ES-I3 (cell line): ENCODE data around the gene TRIP4.
"Not testable (repeated sequence)": the region's sequence is repeated elsewhere in the genome, so short reads cannot be mapped to it uniquely, and the experiment has no call there.

Experiments
- H3K36me3 ChIP-seq: 2 replicates; pipeline ENCODE4 v1.6.1; 2013; ENCODE audit warnings: mild to moderate bottlenecking, low read length, control low read depth, moderate library complexity; ENCODE audit not compliant: insufficient read depth
- H3K4me1 ChIP-seq: 2 replicates; pipeline ENCODE4 v1.6.1; 2013; ENCODE audit warnings: mild to moderate bottlenecking, control low read depth, low read length; ENCODE audit not compliant: insufficient read depth
- H3K9ac ChIP-seq: 2 replicates; pipeline ENCODE4 v1.6.1; 2013; ENCODE audit warnings: low read depth, mild to moderate bottlenecking, low read length, moderate library complexity
- H3K9me3 ChIP-seq: 2 replicates; pipeline ENCODE4 v1.6.1; 2013; ENCODE audit warnings: mild to moderate bottlenecking, low read length, moderate library complexity; ENCODE audit not compliant: control insufficient read depth, insufficient read depth

TRIP4 gene

DNA sequence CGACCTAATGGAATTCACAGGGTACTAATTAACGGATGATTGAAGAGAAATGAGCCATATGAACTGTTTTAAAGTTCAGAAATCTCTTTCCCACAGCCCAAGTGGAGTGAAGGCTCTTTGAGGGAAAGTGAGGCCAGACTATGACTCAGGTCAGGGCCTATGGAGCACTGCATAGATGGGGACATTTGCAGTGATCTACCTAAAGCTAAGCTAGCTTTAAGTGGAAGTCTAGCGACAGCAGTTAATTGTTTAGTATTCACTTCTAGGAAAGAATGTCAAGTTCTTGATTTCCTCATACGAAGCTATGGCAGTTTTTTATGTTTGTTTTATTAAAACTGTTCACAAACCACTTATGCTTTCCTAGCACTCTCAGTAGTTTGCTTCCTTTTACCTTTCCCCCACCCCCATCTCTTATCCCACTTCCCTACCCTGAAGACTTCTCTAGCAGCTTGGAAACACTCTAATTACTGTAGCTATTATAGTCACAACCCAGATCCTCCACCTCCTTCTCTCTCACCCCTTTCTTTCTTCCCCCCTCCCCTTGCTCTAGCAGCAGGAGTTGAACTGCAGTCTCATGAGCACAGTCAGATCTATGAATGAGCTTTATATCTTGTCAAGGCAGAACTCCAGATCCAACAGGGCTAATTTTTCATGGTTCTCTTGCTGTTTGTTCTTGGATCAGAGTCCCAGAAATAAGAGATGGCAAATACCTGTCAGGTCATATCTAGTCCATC, 78.9 kb downstream of the TRIP4 start:
- Histone ChIP-seq H3K9me3 (no peaks in the 10 kb centered on the region), H3K9ac (no peak overlapping the region), H3K4me1 (peaks cover 29% of the 10 kb centered on the region), H3K36me3 (no peaks in the 10 kb centered on the region)

DNA sequence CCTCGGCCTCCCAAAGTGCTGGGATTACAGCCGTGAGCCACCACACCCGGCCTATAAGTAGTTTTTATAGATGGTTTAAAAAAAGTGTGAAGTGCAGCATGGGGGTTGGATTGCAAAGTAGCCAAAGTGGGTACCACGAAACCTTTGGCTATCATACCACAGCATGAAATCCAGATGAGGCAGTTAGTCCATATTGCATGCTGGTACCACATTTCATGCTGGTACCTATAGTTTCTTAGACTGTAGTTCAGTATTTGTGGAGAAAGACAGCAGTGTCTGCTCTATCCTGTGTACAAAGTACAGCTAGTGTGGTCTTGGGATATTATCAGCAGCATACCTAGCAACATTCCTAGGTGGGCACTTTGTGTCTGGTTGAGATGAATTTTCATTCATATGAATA, 84.5 kb downstream of the TRIP4 start:
- Histone ChIP-seq H3K9ac (no peak overlapping the region), H3K36me3 (no peaks in the 10 kb centered on the region; the same call in 1 of the 2 replicates), H3K9me3 (no peaks in the 10 kb centered on the region), H3K4me1 (no peaks in the 10 kb centered on the region; the same call in 1 of the 2 replicates)

DNA sequence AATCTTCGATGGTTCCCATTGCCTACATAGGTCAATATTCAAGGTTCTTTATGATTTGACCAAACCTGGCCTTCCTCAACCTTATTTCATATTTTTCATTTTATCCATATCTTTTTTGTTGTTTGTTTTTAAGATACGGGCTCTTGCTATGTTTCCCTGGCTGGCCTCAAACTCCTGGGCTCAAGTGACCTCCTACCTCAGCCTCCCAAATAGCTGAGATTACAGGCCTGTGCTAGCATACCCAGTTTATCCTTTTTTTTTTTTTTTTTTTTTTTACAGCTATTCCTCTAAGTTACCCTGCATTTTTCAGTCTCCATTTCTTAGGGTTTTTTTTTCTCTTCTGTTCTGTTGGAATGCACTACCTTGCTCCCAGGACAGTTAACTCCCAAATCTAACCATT, 87.2 kb downstream of the TRIP4 start:
- no peaks in the 10 kb centered on the region; the same call in 1 of the 2 replicates for H3K36me3 ChIP-seq
- no peaks in the 10 kb centered on the region for H3K9me3 ChIP-seq
- no peak overlapping the region for H3K9ac ChIP-seq
- no peaks in the 10 kb centered on the region; the same call in 1 of the 2 replicates for H3K4me1 ChIP-seq

DNA sequence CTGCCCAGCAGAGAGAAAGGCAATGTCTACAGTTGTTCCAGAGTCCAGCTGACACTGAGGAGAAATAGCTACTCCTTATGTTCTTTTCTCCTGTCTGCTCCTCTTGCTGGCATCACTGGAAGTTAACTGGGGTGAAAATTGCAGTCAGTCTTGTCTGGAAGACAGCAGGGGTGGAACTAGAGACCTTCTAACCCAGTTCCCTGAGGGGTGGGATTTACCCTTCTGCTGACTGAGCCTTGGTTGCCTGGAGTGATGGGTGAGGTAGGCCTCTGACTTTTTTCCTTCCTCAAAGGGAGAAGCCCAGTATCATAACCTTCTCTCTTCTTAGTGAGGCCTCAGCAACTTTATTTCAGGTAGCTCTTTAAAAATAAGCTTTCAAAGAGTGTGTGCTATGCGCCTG, 88.9 kb downstream of the TRIP4 start:
- Histone ChIP-seq H3K36me3 (no peaks in the 10 kb centered on the region; the same call in 1 of the 2 replicates), H3K4me1 (no peaks in the 10 kb centered on the region; the same call in 1 of the 2 replicates), H3K9ac (no peak overlapping the region), H3K9me3 (no peaks in the 10 kb centered on the region)

DNA sequence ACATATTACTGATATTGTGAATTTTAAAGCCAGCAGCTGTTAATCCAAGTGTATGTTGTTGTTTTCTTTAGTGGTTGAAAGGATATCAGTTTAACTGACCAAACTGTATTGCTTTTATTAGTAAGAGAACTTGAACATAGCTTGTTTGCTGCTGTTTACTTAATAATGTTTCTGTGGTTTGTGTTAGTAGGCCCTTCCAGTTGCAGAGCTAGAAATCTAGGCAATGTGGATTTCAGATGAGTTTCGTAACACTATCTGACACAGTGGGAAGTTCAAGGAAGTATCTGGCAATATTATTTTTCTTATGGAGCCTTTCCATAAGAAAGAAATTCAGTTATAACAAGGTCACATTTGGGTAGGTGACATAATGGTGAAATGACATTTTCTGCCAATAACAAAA, 91.2 kb downstream of the TRIP4 start:
- Histone ChIP-seq H3K36me3 (no peaks in the 10 kb centered on the region), H3K9ac (no peak overlapping the region)

DNA sequence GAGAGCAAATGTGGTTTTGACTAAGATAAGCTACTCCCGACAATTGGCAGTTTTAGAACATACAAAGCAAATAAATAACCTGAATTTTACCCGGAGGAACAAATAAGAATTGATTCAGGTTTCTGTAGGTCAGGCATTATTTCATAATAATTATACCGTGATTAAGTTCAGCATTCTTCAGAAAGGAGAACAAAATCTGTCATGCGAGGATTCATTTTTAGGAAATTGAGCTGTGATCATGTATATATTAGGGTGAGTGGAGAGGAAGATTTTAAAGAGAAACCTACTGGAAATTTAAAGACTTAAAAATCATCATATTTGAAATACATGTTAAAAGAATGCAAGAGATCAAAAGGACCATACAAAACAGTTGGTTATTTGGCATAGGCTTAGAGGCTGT, 93.3 kb downstream of the TRIP4 start:
- Histone ChIP-seq H3K9ac (no peak overlapping the region), H3K36me3 (no peaks in the 10 kb centered on the region), H3K9me3 (no peaks in the 10 kb centered on the region), H3K4me1 (no peaks in the 10 kb centered on the region; the same call in 1 of the 2 replicates)

More for the DNA sequence above, 91.2 kb downstream of the TRIP4 start:
- no peaks in the 10 kb centered on the region; the same call in 1 of the 2 replicates for H3K4me1 ChIP-seq
- H3K9me3 ChIP-seq: no peaks in the 10 kb centered on the region

DNA sequence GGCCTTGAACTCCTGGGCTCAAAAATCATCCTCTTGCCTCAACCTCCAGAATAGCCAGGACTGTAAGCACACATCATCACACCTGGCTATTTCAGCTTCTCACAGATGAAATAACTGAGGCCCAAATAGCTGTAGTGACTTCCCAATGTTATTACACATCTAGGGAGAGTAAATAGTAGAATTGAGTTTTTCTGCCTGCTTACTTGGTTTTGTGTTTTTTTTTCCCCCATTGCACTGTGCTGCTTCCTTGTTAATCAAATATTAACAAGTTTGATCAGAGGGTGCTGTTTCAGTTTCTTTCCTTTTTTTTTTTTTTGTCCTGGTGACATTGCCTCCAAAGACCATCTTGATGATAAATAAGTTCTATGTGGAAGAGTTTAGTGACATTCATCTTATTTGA, 96.1 kb downstream of the TRIP4 start:
- no peaks in the 10 kb centered on the region for H3K9me3 ChIP-seq
- H3K36me3 ChIP-seq: no peaks in the 10 kb centered on the region
- H3K4me1 ChIP-seq: no peaks in the 10 kb centered on the region
- H3K9ac ChIP-seq: no peak overlapping the region

DNA sequence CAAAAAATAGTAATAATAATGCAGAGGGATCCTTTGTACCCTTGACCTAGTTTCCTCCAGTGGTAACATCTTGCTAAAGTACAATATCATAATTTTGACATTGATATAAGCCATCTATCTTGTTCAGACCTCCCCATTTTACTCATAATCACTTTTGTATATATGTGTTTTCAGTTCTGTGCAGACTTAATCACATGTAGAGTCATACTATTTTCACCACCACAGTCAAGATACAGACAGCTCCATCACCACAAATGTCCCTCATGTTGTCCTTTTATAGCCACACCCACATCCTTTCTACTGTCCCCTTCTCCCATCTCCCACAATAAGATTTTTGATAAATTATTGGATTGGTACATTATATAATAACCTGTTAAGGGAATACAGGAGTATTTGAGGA, 98.2 kb downstream of the TRIP4 start:
- Histone ChIP-seq H3K9me3 (no peaks in the 10 kb centered on the region), H3K9ac (no peak overlapping the region), H3K36me3 (no peaks in the 10 kb centered on the region), H3K4me1 (no peaks in the 10 kb centered on the region)

DNA sequence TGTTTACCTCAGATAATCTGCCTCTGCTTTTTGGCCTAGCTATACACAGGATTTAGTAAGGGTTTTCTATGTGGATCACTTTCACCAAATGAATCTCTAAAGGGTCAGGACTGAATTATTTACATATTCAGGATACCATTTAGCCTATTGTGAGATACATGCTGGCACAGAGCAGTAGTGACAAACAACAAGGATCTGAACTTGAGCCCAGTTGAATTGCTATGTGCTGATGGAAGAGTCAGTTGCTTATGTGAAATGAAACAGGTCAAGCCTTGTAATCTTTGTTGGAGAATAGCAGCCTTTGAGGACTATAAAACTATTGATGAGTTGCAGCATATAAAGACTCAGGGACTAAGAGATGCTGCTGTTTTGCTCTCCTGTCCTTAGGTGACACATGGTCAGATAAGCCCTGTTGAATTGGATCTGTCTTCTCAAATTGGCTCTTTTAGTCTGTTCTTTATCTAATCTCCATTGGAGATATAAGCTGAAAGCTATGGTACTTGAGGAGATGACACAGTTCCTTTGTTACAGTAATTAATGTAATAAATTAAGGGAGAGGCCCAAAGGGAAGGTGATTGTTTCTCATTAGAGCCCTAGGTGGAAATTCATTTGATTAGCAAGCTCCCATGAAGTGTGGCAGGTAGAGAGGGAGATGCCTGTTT, 103.1 kb downstream of the TRIP4 start:
- H3K9ac ChIP-seq: no peak overlapping the region
- H3K4me1 ChIP-seq: no peaks in the 10 kb centered on the region
- H3K9me3 ChIP-seq: no peaks in the 10 kb centered on the region
- no peaks in the 10 kb centered on the region for H3K36me3 ChIP-seq

DNA sequence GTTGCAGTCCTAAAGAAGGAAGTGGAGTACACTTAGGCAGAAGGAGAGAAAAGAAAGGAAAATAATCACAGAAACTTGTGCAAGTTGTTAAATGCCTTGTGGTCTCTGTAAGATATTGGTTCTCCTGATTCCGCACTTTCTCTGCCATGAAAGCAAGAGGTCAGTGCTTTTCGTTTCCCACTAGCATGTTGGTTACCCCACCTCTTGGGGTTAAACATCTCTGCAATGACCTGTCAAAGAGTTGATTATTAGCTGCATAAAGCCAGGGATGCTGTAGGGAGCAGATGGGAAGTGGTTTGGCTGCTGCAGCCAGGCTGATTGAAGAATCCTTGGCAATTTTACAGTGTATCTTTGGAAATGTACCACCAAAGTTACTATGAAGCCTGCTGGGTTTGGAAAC, 106.0 kb downstream of the TRIP4 start:
- Histone ChIP-seq H3K9ac (no peak overlapping the region), H3K9me3 (no peaks in the 10 kb centered on the region), H3K36me3 (peaks cover 2% of the 10 kb centered on the region), H3K4me1 (no peaks in the 10 kb centered on the region)

DNA sequence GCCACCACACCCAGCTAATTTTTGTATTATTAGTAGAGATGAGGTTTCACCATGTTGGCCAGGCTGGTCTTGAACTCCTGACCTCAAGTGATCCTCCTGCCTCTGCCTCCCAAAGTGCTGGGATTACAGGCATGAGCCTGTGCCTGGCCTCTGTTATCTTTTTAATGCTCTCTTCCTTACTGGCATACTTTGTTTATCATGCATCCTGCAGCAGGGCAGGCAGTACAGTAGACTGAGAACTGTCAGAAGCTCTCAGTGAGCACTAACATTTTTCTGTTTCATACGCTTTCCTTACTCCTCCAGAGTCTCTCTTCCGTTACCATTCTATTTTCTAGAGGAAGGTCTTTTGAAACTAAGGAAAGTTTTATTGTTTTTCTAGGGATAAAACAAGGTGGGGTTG, 108.3 kb downstream of the TRIP4 start:
- H3K9me3 ChIP-seq, H3K4me1 ChIP-seq, H3K36me3 ChIP-seq, H3K9ac ChIP-seq: not testable (repeated sequence)

DNA sequence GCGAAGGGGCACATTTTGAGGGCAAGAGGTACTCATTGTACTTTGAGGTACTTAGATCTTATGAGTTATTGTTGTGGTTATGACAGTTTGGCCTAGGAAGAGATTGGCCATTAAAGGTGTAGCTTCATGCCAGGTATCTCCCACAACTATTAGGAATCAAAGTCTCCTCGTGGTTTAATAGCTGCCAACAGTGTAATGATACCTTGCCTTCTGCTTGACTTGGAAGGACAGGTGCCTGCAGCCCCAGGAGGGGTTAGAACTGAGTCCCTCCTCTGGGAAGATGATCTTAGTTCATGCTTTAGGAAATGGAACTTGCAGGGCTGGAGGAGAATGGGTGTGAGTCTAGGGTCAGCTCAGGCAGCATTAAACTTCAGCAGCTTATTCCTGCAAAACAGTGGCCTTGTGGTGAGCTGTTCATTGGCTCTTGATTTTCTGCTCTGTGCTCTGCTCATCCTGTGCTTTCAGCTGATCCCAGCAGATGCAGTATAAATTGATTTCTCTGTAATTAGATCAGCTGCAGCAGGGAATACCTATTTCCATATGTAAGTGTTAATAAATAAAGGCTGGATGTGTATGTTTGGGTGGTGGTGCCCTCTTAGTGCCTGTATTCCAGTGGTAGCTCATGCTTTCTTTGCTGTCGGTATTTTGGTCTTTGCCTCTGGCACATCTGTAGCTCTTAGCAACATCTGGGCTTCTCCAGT, 113.2 kb downstream of the TRIP4 start:
- Histone ChIP-seq H3K4me1 (peaks cover 12% of the 10 kb centered on the region), H3K9me3 (no peaks in the 10 kb centered on the region), H3K36me3 (peaks cover 9% of the 10 kb centered on the region), H3K9ac (no peak overlapping the region)

DNA sequence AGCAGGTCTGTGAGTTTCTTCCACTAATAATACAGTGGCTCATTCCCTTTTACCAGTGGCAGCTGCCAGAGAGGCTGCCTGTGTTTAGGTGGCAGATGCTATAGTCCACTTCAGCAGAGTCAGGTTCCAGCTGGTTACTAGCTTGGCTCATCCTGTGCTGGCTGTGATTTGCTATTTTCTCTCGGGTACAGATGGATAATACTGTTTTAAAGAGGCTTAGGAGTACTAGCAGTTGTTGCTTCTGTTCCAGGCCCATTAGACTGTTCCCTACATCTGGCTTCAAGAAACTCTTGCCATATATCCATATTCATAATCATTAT, 113.7 kb downstream of the TRIP4 start:
- Histone ChIP-seq H3K9me3 (no peaks in the 10 kb centered on the region), H3K36me3 (peaks cover 9% of the 10 kb centered on the region), H3K9ac (no peak overlapping the region), H3K4me1 (peaks cover 12% of the 10 kb centered on the region)

DNA sequence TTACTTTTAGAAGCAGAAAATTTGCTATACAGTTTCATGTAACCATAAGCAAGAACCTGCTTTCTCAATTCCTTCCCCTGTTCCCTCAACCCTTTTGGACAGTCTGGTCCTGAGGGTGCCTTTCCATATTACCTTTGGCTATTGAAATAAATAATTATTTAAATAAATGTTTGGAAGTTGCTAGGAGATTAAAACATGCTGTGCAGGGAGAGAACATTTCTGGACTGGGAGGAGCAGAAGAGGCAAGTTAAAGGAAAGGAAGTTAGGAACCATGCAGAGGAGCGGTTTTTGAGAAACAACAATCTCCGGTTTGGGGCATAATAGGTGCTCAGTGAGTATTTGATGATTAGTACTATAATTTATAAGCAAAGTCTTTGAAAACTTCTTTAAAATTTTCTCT, 114.5 kb downstream of the TRIP4 start:
- Histone ChIP-seq H3K9me3 (no peaks in the 10 kb centered on the region), H3K4me1 (peaks cover 12% of the 10 kb centered on the region), H3K36me3 (peaks cover 9% of the 10 kb centered on the region), H3K9ac (no peak overlapping the region)

DNA sequence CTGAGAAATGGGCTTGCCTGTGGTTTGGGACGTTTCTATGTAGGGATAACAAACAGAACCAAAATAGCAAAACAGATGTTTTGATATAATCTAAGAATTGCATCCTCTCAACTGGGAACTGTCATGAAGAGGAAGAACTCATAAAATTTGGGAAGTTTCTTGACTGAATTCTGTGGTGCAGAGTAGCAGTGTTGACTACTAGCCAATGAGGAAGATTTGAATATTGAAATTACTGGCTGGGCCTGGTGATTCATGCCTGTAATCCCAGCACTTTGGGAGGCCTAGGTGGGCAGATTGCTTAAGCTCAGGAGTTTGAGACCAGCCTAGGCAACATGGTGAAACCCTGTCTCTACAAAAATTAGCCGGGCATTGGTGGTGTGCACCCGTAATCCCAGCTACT, 114.9 kb downstream of the TRIP4 start:
- Histone ChIP-seq H3K9ac (no peak overlapping the region), H3K9me3 (no peaks in the 10 kb centered on the region), H3K4me1 (peaks cover 12% of the 10 kb centered on the region), H3K36me3 (peaks cover 10% of the 10 kb centered on the region)
